Measurements from ENCODE around the gene GHSR.

- TF ChIP-seq EZH2 (IDR thresholded peaks at IDR 0.05; ENCODE audit: insufficient read depth, poor library complexity, severe bottlenecking) (no peak), EZH2phosphoT487 (IDR thresholded peaks at IDR 0.05; ENCODE audit: insufficient read depth, low read depth) (no peak)
These were observed 1.4 kb upstream of the GHSR start for GRCh38 chr3:172449466-172450149.

Measured in GM23248 (cell line).